MM.1S (cell line): Measurements from ENCODE around the gene GULP1.

Experiments
- DNase-seq: peaks from one replicate; pipeline ENCODE4 v3.0.0-alpha.2; 2015
- H2AFZ ChIP-seq: fragments of 300-600 bp; sonication (generic); 2 replicates; pipeline ENCODE4 v1.6.0; 2016; ENCODE audit warnings: antibody characterized with exemption, low read length
- H3F3A ChIP-seq: fragments of 300-600 bp; sonication (generic); 2 replicates; pipeline ENCODE4 v1.6.1; 2016; ENCODE audit warnings: mild to moderate bottlenecking, antibody characterized with exemption, low read length, moderate library complexity, mixed read lengths; ENCODE audit not compliant: insufficient read depth
- H3K27ac ChIP-seq: fragments of 300-600 bp; sonication (generic); 2 replicates; pipeline ENCODE4 v1.5.1; 2016; ENCODE audit warnings: mild to moderate bottlenecking, low read length
- H3K27me3 ChIP-seq: fragments of 300-600 bp; sonication (generic); replicated peaks from 2 replicates; pipeline ENCODE4 v1.6.0; 2016; ENCODE audit warnings: low read length; ENCODE audit not compliant: insufficient read depth
- H3K36me3 ChIP-seq: fragments of 300-600 bp; sonication (generic); replicated peaks from 2 replicates; pipeline ENCODE4 v1.6.1; 2016; ENCODE audit warnings: mild to moderate bottlenecking, low read length, mixed read lengths; ENCODE audit not compliant: insufficient read depth
- H3K4me1 ChIP-seq: fragments of 300-600 bp; sonication (generic); 2 replicates; pipeline ENCODE4 v1.6.1; 2016; ENCODE audit warnings: low read length, mixed read lengths
- H3K4me2 ChIP-seq: fragments of 300-600 bp; sonication (generic); 2 replicates; pipeline ENCODE4 v1.6.0; 2016; ENCODE audit warnings: low read depth, low read length
- H3K4me3 ChIP-seq: fragments of 300-600 bp; sonication (generic); 2 replicates; pipeline ENCODE4 v1.5.1; 2016; ENCODE audit warnings: low read length, mixed read lengths
- H3K79me2 ChIP-seq: fragments of 300-600 bp; sonication (generic); 2 replicates; pipeline ENCODE4 v1.6.1; 2016; ENCODE audit warnings: mixed run types, low read length, mixed read lengths
- H3K9ac ChIP-seq: fragments of 300-600 bp; sonication (generic); 2 replicates; pipeline ENCODE4 v1.6.1; 2016; ENCODE audit warnings: low read length, mixed read lengths
- H3K9me2 ChIP-seq: fragments of 300-600 bp; sonication (generic); replicated peaks from 2 replicates; pipeline ENCODE4 v1.6.1; 2016; ENCODE audit warnings: mild to moderate bottlenecking, low read length, mixed read lengths; ENCODE audit not compliant: insufficient read depth
- H3K9me3 ChIP-seq: fragments of 300-600 bp; sonication (generic); replicated peaks from 2 replicates; pipeline ENCODE4 v1.6.1; 2016; ENCODE audit warnings: mild to moderate bottlenecking, low read length, mixed read lengths; ENCODE audit not compliant: insufficient read depth
- H4K20me1 ChIP-seq: fragments of 300-600 bp; sonication (generic); 2 replicates; pipeline ENCODE4 v1.6.1; 2016; ENCODE audit warnings: mild to moderate bottlenecking, low read length, moderate library complexity, mixed read lengths; ENCODE audit not compliant: insufficient read depth
- EZH2 ChIP-seq: fragments of 300-600 bp; sonication (generic); optimal IDR thresholded peaks from 2 replicates; pipeline ENCODE3; 2017; ENCODE audit warnings: low read depth, mild to moderate bottlenecking, antibody characterized with exemption, low read length, mixed read lengths
- EZH2phosphoT487 ChIP-seq: fragments of 300-600 bp; sonication (generic); IDR thresholded peaks from 2 replicates; pipeline ENCODE4 v1.6.1; 2018; ENCODE audit warnings: antibody characterized with exemption, low read length
- TF ChIP-seq, protein P1 (sequence below): fragments of 300-600 bp; sonication (generic); IDR thresholded peaks from 2 replicates; pipeline ENCODE4 v1.5.1; 2016; ENCODE audit warnings: antibody characterized with exemption, low read length, mixed read lengths

The GULP1 gene

DNA sequence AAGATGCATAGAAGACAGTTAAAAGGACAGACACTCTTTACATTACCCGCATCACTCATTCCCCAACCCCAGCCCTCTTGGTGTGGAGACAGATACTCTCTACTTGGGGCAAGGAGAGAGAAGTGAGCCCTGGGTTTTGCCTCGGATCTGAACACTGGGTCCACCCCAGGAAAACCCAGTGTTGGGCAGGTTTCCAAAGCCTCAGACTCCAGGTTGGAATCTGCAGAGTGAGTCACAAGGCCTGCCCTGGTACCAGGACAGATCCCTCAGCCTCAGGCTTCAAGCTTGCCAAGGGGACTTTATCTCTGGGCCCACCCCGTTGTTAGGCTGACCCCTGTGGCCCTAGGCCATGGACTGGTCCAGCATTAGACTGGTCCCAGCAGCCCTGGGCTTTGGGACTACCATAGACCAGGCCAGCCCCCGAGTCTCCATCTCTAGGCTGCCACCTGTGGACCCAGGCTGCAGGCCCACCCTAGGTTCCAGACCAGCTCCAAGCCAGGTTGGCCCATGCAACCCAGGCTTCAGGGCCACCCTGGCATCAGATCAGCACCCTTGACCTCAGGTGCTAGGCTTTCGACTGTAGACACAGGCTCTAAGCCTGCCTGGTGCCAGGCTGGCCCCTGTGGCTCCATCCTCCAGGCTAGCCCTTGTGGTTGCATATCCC, 112.8 kb downstream of the GULP1 start:
- Histone ChIP-seq H2AFZ (no peak overlapping the region), H3K4me3 (no peak overlapping the region), H3K79me2 (no peaks in the 10 kb centered on the region), H3K9me2 (no peaks in the 10 kb centered on the region), H3K9ac (no peak overlapping the region), H3K9me3 (no peaks in the 10 kb centered on the region), H4K20me1 (no peaks in the 10 kb centered on the region), H3K27me3 (no peaks in the 10 kb centered on the region), H3K4me2 (no peak overlapping the region), H3K36me3 (no peaks in the 10 kb centered on the region), H3F3A (no peaks in the 10 kb centered on the region), H3K4me1 (no peaks in the 10 kb centered on the region), H3K27ac (no peak overlapping the region)
- no peak for DNase-seq
- TF ChIP-seq, protein P1, sequence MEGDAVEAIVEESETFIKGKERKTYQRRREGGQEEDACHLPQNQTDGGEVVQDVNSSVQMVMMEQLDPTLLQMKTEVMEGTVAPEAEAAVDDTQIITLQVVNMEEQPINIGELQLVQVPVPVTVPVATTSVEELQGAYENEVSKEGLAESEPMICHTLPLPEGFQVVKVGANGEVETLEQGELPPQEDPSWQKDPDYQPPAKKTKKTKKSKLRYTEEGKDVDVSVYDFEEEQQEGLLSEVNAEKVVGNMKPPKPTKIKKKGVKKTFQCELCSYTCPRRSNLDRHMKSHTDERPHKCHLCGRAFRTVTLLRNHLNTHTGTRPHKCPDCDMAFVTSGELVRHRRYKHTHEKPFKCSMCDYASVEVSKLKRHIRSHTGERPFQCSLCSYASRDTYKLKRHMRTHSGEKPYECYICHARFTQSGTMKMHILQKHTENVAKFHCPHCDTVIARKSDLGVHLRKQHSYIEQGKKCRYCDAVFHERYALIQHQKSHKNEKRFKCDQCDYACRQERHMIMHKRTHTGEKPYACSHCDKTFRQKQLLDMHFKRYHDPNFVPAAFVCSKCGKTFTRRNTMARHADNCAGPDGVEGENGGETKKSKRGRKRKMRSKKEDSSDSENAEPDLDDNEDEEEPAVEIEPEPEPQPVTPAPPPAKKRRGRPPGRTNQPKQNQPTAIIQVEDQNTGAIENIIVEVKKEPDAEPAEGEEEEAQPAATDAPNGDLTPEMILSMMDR, result no peak
- TF ChIP-seq EZH2phosphoT487 (no peak), EZH2 (no peak)

DNA sequence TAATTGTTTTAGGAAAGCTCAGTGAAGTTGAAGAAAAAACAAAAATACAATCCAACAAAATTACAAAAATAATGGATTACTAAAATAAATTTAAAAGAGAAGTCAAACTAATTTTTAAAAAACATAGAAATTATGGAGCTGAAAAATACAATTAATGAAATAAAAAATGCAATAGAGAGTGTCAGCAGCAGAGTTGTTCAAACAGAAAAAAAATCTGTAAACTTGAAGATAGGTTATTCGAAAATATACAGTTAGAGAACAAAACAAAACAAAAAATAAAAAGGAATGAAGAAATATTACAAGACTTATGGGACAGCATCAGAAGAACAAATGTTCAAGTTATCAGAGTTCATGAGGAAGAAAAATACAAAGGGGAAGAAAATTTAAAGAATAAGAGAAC, 114.7 kb downstream of the GULP1 start:
- no peak overlapping the region for H3K9ac ChIP-seq
- no peaks in the 10 kb centered on the region for H3K9me3 ChIP-seq
- H3K4me3 ChIP-seq, result no peak overlapping the region
- H3K4me2 ChIP-seq, result no peak overlapping the region
- H3K27ac ChIP-seq, result no peak overlapping the region
- no peaks in the 10 kb centered on the region for H3F3A ChIP-seq
- DNase-seq, result no peak
- H3K79me2 ChIP-seq, result no peaks in the 10 kb centered on the region
- no peaks in the 10 kb centered on the region for H4K20me1 ChIP-seq
- H2AFZ ChIP-seq, result no peak overlapping the region
- TF ChIP-seq, protein P1, result no peak
- no peak for TF ChIP-seq EZH2
- TF ChIP-seq EZH2phosphoT487, result no peak
- H3K4me1 ChIP-seq, result no peaks in the 10 kb centered on the region
- H3K27me3 ChIP-seq, result no peaks in the 10 kb centered on the region
- no peaks in the 10 kb centered on the region for H3K36me3 ChIP-seq
- H3K9me2 ChIP-seq, result no peaks in the 10 kb centered on the region

DNA sequence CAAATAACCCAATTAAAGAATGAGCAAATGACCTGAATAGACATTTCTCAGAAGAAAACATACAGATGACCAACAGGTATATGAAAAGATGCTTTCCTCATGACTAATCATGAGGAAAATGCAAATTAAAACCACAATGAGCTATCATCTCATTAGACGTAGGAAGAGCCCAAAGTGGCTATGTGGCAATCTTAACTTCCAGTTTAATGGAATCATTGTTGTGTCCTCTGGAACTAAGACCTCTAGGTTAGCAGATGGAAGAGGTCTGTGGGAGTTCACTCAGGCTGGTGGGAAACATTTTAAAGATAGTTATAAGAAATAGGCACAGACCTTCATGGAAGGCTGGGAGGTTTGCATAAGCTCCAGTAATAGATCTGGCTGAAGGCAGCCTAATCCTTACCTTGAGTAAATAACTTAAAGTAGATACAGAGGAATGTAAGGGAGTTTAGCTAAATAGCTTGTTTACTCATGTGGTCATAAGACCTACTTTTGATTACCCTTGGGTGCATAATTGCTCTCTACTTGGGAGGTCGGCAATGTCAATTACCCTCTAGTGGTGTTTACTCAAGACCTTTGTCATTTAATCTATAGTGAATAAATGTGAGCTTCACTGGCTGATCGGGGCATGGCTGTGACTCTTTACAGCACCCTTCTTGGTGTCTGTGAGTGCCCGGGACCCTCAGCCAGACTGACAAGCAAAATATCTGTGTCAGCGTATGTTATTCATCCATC, 119.0 kb downstream of the GULP1 start:
- DNase-seq, result no peak
- no peaks in the 10 kb centered on the region for H3K79me2 ChIP-seq
- no peaks in the 10 kb centered on the region for H3K27me3 ChIP-seq
- H3K4me2 ChIP-seq, result no peak overlapping the region
- H3K4me3 ChIP-seq, result no peak overlapping the region
- H3K9me3 ChIP-seq, result no peaks in the 10 kb centered on the region
- no peaks in the 10 kb centered on the region for H4K20me1 ChIP-seq
- no peak for TF ChIP-seq EZH2phosphoT487
- no peak for TF ChIP-seq EZH2
- TF ChIP-seq, protein P1, result no peak
- H3K4me1 ChIP-seq, result no peaks in the 10 kb centered on the region
- H2AFZ ChIP-seq, result no peak overlapping the region
- no peaks in the 10 kb centered on the region for H3K36me3 ChIP-seq
- no peaks in the 10 kb centered on the region for H3F3A ChIP-seq
- H3K9me2 ChIP-seq, result no peaks in the 10 kb centered on the region
- H3K27ac ChIP-seq, result no peak overlapping the region
- no peak overlapping the region for H3K9ac ChIP-seq
